WTC11 (cell line): ENCODE measurements around the gene HIC1. TPM values are rescaled to one million over a fixed set of nuclear protein-coding genes. Genes with fewer than 3 reads are reported as not detected.

Experiments used
- ATAC-seq: fragments of 200-7000 bp; cut with Tn5 transposase; 2 replicates; pipeline ENCODE4 v1.10.0; 2021; ENCODE audit warnings: mild to moderate bottlenecking, moderate library complexity
- CTCF ChIA-PET: fragments of 300-600 bp; sonication (Branson Sonifier 250); formaldehyde crosslinking; loops from one replicate; lab custom pipeline; 2021; ENCODE audit warnings: antibody characterized with exemption; lab: Charles Lee
- POLR2A ChIA-PET: fragments of 350-600 bp; sonication (Branson Sonifier 250); formaldehyde crosslinking; loops from one replicate; lab custom pipeline; 2021; ENCODE audit warnings: antibody characterized with exemption; lab: Charles Lee
- DNase-seq: peaks from one replicate; pipeline ENCODE4 v3.0.0; 2021; ENCODE audit warnings: low spot score
- H3K27ac Mint-ChIP-seq: 2 replicates; pipeline ENCODE4 v1.8.0; 2021; ENCODE audit warnings: mixed read lengths
- H3K27me3 Mint-ChIP-seq: 2 replicates; pipeline ENCODE4 v1.8.0; 2021; ENCODE audit warnings: low read depth, mild to moderate bottlenecking, moderate library complexity, mixed read lengths
- H3K36me3 Mint-ChIP-seq: 2 replicates; pipeline ENCODE4 v1.8.0; 2021; ENCODE audit warnings: mixed read lengths
- H3K4me1 Mint-ChIP-seq: 2 replicates; pipeline ENCODE4 v1.8.0; 2022; ENCODE audit warnings: mixed read lengths
- H3K4me3 Mint-ChIP-seq: 2 replicates; pipeline ENCODE4 v1.8.0; 2021; ENCODE audit warnings: mild to moderate bottlenecking, moderate library complexity, mixed read lengths
- H3K9me3 Mint-ChIP-seq: 2 replicates; pipeline ENCODE4 v1.8.0; 2021; ENCODE audit warnings: mixed read lengths
- CBFB ChIP-seq: sonication (generic); formaldehyde crosslinking; IDR thresholded peaks from 2 replicates; pipeline ENCODE4 v1.8.1; 2022; ENCODE audit warnings: mild to moderate bottlenecking, low read depth, missing genetic modification reagents
- ETV6 ChIP-seq: sonication (generic); formaldehyde crosslinking; IDR thresholded peaks from 2 replicates; pipeline ENCODE4 v1.8.1; 2022; ENCODE audit warnings: mild to moderate bottlenecking, missing genetic modification reagents
- PRRX2 ChIP-seq: fragments of 250-450 bp; sonication (Bioruptor Pico); IDR thresholded peaks from 2 replicates; pipeline ENCODE4 v1.8.0; 2021; ENCODE audit warnings: mild to moderate bottlenecking
- RORB ChIP-seq: fragments of 250-450 bp; sonication (Bioruptor Pico); IDR thresholded peaks from 2 replicates; pipeline ENCODE4 v1.9.0; 2021; ENCODE audit warnings: mild to moderate bottlenecking
- ZBTB21 ChIP-seq: sonication (generic); formaldehyde crosslinking; IDR thresholded peaks from 2 replicates; pipeline ENCODE4 v1.8.1; 2023; ENCODE audit warnings: mild to moderate bottlenecking, missing genetic modification reagents, borderline replicate concordance
- ZNF232 ChIP-seq: sonication (generic); formaldehyde crosslinking; IDR thresholded peaks from 2 replicates; pipeline ENCODE4 v1.8.0; 2022; ENCODE audit warnings: mild to moderate bottlenecking, missing genetic modification reagents
- ZNF671 ChIP-seq: fragments of 250-450 bp; sonication (Bioruptor Pico); IDR thresholded peaks from 2 replicates; pipeline ENCODE4 v1.8.0; 2021; ENCODE audit warnings: mild to moderate bottlenecking
- total RNA-seq: library from RNA; stranded (reverse); gene quantifications from 3 replicates; pipeline ENCODE4 v1.2.3, GENCODE V29; 2021
- TF ChIP-seq, protein P1 (sequence below): sonication (generic); formaldehyde crosslinking; IDR thresholded peaks from 2 replicates; pipeline ENCODE4 v1.8.1; 2023; ENCODE audit warnings: mild to moderate bottlenecking, missing genetic modification reagents
- TF ChIP-seq, protein P2 (sequence below): sonication (generic); formaldehyde crosslinking; IDR thresholded peaks from 2 replicates; pipeline ENCODE4 v1.8.1; 2023; ENCODE audit warnings: mild to moderate bottlenecking, missing genetic modification reagents, moderate library complexity
- TF ChIP-seq, protein P3 (sequence below): fragments of 250-450 bp; sonication (Bioruptor Pico); IDR thresholded peaks from 2 replicates; pipeline ENCODE4 v1.9.0; 2021; ENCODE audit warnings: moderate library complexity, mild to moderate bottlenecking, inconsistent platforms, borderline replicate concordance
- TF ChIP-seq, protein P4 (sequence below): sonication (generic); formaldehyde crosslinking; IDR thresholded peaks from 2 replicates; pipeline ENCODE4 v1.8.0; 2023; ENCODE audit warnings: missing genetic modification reagents
- TF ChIP-seq, protein P5 (sequence below): sonication (generic); formaldehyde crosslinking; IDR thresholded peaks from 2 replicates; pipeline ENCODE4 v1.8.1; 2022; ENCODE audit warnings: low read depth, mild to moderate bottlenecking, moderate library complexity, missing genetic modification reagents, borderline replicate concordance
- TF ChIP-seq, protein P6 (sequence below): sonication (generic); formaldehyde crosslinking; IDR thresholded peaks from 2 replicates; pipeline ENCODE4 v1.8.0; 2022; ENCODE audit warnings: mild to moderate bottlenecking, missing genetic modification reagents
- TF ChIP-seq, protein P7 (sequence below): sonication (generic); formaldehyde crosslinking; IDR thresholded peaks from 2 replicates; pipeline ENCODE4 v1.8.0; 2022; ENCODE audit warnings: mild to moderate bottlenecking, missing genetic modification reagents
- TF ChIP-seq, protein P8 (sequence below): sonication (generic); formaldehyde crosslinking; conservative IDR thresholded peaks from 2 replicates; pipeline ENCODE4 v1.8.1; 2023; ENCODE audit warnings: mild to moderate bottlenecking, low read depth, missing genetic modification reagents, moderate library complexity
- TF ChIP-seq, protein P9 (sequence below): sonication (generic); formaldehyde crosslinking; IDR thresholded peaks from 2 replicates; pipeline ENCODE4 v1.8.0; 2023; ENCODE audit warnings: mild to moderate bottlenecking, missing genetic modification reagents
- TF ChIP-seq, protein P10 (sequence below): sonication (generic); formaldehyde crosslinking; IDR thresholded peaks from 2 replicates; pipeline ENCODE4 v1.8.1; 2022; ENCODE audit warnings: mild to moderate bottlenecking, moderate library complexity, missing genetic modification reagents
- TF ChIP-seq, protein P11 (sequence below): fragments of 250-450 bp; sonication (Bioruptor Pico); IDR thresholded peaks from 2 replicates; pipeline ENCODE4 v1.9.0; 2021; ENCODE audit warnings: mild to moderate bottlenecking

HIC1 gene
- total RNA-seq, 1 experiment from 2014 or later: 0.37 TPM

DNA sequence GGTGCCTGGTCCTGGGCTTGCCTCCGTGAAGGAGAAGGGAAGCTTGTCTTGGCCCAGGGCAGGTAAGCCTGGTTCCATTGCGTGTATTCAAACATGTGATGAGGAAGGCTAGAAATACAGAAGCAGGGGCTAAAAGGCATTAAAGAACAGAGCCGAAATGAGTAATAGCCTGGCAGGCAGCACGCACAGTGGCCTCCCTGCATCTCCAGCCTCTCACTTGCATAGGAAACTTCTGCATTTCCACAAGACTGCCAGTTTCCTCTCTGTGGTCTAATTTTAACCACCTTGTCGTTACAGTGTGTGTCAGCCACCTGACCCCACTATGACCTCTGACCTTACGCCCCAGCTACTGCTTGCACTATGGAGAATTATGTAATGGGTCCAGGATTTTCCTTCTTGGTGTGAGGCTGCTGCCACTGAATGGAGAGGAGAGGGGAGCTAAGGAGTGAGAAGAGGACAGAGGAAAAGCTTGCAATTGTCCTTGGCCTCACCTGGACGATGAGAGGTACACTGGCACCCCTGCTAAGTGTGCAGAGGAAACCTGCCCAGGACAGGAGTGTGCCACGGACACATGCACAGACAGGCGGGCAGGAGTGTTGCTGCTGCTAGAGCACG, 32.8 kb downstream of the HIC1 start:
- ChIA-PET POLR2A (no interaction called here), CTCF (interaction anchor here (0.9 to 2.6 kb wide), 4 partner anchors 22 to 157 kb away, joined by 3 to 8 read pairs (median 6); partner anchors contain the start of gene HIC1)
- Mint-ChIP-seq H3K36me3 (no peaks in the 10 kb centered on the region), H3K4me3 (no peak overlapping the region), H3K4me1 (peaks cover 34% of the 10 kb centered on the region), H3K9me3 (no peaks in the 10 kb centered on the region), H3K27ac (peak overlapping the region; percentile 37; the same call in 1 of the 2 replicates), H3K27me3 (no peaks in the 10 kb centered on the region)
- TF ChIP-seq, protein P1, sequence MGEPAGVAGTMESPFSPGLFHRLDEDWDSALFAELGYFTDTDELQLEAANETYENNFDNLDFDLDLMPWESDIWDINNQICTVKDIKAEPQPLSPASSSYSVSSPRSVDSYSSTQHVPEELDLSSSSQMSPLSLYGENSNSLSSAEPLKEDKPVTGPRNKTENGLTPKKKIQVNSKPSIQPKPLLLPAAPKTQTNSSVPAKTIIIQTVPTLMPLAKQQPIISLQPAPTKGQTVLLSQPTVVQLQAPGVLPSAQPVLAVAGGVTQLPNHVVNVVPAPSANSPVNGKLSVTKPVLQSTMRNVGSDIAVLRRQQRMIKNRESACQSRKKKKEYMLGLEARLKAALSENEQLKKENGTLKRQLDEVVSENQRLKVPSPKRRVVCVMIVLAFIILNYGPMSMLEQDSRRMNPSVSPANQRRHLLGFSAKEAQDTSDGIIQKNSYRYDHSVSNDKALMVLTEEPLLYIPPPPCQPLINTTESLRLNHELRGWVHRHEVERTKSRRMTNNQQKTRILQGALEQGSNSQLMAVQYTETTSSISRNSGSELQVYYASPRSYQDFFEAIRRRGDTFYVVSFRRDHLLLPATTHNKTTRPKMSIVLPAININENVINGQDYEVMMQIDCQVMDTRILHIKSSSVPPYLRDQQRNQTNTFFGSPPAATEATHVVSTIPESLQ (CRISPR knock-in tag): no peak
- TF ChIP-seq, protein P2, sequence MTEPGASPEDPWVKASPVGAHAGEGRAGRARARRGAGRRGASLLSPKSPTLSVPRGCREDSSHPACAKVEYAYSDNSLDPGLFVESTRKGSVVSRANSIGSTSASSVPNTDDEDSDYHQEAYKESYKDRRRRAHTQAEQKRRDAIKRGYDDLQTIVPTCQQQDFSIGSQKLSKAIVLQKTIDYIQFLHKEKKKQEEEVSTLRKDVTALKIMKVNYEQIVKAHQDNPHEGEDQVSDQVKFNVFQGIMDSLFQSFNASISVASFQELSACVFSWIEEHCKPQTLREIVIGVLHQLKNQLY (CRISPR knock-in tag): no peak
- TF ChIP-seq, protein P3, sequence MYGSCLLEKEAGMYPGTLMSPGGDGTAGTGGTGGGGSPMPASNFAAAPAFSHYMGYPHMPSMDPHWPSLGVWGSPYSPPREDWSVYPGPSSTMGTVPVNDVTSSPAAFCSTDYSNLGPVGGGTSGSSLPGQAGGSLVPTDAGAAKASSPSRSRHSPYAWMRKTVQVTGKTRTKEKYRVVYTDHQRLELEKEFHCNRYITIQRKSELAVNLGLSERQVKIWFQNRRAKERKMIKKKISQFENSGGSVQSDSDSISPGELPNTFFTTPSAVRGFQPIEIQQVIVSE: no peak
- TF ChIP-seq, protein P4, sequence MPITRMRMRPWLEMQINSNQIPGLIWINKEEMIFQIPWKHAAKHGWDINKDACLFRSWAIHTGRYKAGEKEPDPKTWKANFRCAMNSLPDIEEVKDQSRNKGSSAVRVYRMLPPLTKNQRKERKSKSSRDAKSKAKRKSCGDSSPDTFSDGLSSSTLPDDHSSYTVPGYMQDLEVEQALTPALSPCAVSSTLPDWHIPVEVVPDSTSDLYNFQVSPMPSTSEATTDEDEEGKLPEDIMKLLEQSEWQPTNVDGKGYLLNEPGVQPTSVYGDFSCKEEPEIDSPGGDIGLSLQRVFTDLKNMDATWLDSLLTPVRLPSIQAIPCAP (CRISPR knock-in tag): no peak
- TF ChIP-seq RORB (CRISPR knock-in tag) (no peak), ZNF671 (no peak), ZBTB21 (no peak), CBFB (no peak), ZNF232 (CRISPR knock-in tag) (no peak), ETV6 (CRISPR knock-in tag) (no peak), PRRX2 (no peak)
- TF ChIP-seq, protein P5, sequence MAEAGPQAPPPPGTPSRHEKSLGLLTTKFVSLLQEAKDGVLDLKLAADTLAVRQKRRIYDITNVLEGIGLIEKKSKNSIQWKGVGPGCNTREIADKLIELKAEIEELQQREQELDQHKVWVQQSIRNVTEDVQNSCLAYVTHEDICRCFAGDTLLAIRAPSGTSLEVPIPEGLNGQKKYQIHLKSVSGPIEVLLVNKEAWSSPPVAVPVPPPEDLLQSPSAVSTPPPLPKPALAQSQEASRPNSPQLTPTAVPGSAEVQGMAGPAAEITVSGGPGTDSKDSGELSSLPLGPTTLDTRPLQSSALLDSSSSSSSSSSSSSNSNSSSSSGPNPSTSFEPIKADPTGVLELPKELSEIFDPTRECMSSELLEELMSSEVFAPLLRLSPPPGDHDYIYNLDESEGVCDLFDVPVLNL: no peak
- TF ChIP-seq, protein P6, sequence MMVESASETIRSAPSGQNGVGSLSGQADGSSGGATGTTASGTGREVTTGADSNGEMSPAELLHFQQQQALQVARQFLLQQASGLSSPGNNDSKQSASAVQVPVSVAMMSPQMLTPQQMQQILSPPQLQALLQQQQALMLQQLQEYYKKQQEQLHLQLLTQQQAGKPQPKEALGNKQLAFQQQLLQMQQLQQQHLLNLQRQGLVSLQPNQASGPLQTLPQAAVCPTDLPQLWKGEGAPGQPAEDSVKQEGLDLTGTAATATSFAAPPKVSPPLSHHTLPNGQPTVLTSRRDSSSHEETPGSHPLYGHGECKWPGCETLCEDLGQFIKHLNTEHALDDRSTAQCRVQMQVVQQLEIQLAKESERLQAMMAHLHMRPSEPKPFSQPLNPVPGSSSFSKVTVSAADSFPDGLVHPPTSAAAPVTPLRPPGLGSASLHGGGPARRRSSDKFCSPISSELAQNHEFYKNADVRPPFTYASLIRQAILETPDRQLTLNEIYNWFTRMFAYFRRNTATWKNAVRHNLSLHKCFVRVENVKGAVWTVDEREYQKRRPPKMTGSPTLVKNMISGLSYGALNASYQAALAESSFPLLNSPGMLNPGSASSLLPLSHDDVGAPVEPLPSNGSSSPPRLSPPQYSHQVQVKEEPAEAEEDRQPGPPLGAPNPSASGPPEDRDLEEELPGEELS (CRISPR knock-in tag): no peak
- TF ChIP-seq, protein P7, sequence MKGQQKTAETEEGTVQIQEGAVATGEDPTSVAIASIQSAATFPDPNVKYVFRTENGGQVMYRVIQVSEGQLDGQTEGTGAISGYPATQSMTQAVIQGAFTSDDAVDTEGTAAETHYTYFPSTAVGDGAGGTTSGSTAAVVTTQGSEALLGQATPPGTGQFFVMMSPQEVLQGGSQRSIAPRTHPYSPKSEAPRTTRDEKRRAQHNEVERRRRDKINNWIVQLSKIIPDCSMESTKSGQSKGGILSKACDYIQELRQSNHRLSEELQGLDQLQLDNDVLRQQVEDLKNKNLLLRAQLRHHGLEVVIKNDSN (CRISPR knock-in tag): no peak
- TF ChIP-seq, protein P8, sequence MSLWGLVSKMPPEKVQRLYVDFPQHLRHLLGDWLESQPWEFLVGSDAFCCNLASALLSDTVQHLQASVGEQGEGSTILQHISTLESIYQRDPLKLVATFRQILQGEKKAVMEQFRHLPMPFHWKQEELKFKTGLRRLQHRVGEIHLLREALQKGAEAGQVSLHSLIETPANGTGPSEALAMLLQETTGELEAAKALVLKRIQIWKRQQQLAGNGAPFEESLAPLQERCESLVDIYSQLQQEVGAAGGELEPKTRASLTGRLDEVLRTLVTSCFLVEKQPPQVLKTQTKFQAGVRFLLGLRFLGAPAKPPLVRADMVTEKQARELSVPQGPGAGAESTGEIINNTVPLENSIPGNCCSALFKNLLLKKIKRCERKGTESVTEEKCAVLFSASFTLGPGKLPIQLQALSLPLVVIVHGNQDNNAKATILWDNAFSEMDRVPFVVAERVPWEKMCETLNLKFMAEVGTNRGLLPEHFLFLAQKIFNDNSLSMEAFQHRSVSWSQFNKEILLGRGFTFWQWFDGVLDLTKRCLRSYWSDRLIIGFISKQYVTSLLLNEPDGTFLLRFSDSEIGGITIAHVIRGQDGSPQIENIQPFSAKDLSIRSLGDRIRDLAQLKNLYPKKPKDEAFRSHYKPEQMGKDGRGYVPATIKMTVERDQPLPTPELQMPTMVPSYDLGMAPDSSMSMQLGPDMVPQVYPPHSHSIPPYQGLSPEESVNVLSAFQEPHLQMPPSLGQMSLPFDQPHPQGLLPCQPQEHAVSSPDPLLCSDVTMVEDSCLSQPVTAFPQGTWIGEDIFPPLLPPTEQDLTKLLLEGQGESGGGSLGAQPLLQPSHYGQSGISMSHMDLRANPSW (CRISPR knock-in tag): no peak
- TF ChIP-seq, protein P9, sequence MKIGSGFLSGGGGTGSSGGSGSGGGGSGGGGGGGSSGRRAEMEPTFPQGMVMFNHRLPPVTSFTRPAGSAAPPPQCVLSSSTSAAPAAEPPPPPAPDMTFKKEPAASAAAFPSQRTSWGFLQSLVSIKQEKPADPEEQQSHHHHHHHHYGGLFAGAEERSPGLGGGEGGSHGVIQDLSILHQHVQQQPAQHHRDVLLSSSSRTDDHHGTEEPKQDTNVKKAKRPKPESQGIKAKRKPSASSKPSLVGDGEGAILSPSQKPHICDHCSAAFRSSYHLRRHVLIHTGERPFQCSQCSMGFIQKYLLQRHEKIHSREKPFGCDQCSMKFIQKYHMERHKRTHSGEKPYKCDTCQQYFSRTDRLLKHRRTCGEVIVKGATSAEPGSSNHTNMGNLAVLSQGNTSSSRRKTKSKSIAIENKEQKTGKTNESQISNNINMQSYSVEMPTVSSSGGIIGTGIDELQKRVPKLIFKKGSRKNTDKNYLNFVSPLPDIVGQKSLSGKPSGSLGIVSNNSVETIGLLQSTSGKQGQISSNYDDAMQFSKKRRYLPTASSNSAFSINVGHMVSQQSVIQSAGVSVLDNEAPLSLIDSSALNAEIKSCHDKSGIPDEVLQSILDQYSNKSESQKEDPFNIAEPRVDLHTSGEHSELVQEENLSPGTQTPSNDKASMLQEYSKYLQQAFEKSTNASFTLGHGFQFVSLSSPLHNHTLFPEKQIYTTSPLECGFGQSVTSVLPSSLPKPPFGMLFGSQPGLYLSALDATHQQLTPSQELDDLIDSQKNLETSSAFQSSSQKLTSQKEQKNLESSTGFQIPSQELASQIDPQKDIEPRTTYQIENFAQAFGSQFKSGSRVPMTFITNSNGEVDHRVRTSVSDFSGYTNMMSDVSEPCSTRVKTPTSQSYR (CRISPR knock-in tag): no peak
- TF ChIP-seq, protein P10, sequence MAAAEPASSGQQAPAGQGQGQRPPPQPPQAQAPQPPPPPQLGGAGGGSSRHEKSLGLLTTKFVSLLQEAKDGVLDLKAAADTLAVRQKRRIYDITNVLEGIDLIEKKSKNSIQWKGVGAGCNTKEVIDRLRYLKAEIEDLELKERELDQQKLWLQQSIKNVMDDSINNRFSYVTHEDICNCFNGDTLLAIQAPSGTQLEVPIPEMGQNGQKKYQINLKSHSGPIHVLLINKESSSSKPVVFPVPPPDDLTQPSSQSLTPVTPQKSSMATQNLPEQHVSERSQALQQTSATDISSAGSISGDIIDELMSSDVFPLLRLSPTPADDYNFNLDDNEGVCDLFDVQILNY (CRISPR knock-in tag): no peak
- TF ChIP-seq, protein P11, sequence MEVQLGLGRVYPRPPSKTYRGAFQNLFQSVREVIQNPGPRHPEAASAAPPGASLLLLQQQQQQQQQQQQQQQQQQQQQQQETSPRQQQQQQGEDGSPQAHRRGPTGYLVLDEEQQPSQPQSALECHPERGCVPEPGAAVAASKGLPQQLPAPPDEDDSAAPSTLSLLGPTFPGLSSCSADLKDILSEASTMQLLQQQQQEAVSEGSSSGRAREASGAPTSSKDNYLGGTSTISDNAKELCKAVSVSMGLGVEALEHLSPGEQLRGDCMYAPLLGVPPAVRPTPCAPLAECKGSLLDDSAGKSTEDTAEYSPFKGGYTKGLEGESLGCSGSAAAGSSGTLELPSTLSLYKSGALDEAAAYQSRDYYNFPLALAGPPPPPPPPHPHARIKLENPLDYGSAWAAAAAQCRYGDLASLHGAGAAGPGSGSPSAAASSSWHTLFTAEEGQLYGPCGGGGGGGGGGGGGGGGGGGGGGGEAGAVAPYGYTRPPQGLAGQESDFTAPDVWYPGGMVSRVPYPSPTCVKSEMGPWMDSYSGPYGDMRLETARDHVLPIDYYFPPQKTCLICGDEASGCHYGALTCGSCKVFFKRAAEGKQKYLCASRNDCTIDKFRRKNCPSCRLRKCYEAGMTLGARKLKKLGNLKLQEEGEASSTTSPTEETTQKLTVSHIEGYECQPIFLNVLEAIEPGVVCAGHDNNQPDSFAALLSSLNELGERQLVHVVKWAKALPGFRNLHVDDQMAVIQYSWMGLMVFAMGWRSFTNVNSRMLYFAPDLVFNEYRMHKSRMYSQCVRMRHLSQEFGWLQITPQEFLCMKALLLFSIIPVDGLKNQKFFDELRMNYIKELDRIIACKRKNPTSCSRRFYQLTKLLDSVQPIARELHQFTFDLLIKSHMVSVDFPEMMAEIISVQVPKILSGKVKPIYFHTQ (CRISPR knock-in tag): no peak
- ATAC-seq: no peak
- DNase-seq: no peak
